ENCODE data around the gene VTCN1. TPM values are rescaled to one million over a fixed set of nuclear protein-coding genes. Genes with fewer than 3 reads are reported as not detected.

Gene VTCN1
- total RNA-seq, 1 experiment from 2014 or later: 0.17 TPM

DNA sequence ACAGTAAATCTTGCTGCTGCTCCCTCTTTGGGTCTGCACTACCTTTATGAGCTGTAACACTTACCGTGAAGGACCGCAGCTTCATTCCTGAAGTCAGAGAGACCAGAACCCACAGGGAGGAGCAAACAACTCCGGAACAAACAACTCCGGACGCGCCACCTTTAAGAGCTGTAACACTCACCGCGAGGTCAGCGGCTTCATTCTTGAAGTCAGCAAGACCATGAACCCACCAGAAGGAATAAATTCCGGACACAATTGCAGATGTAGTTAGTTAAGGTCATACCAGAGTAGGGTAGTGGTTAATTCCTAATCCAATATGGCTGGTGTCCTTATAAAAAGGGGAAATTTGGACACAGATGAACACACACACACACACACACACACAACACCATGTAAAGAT, 37.7 kb downstream of the VTCN1 start:
- intact Hi-C loops (cut with micrococcal nuclease): no loop called here
- DNase-seq (ENCODE audit: low read depth, low spot score) (no peak), ATAC-seq (no peak)
- Histone ChIP-seq H3K4me1 (ENCODE audit: control insufficient read depth in 1 of 2, insufficient read depth in 2 of 2, low read length in 2 of 2) (no peaks in the 10 kb centered on the region), H3K9me2 (ENCODE audit: insufficient read depth) (no peaks in the 10 kb centered on the region), H3K4me3 (replicated peaks in 1 of 2; ENCODE audit: low read depth in 1 of 2, low read length in 2 of 2) (no peak overlapping the region), H3K4me2 (ENCODE audit: low read length) (no peak overlapping the region), H3K36me3 (ENCODE audit: control insufficient read depth in 1 of 2, insufficient read depth in 2 of 2, low read length in 2 of 2) (no peaks in the 10 kb centered on the region), H3K27ac (ENCODE audit: low read depth, low read length) (no peak overlapping the region), H3K27me3 (ENCODE audit: insufficient read depth, low read length) (no peaks in the 10 kb centered on the region), H3K9ac (ENCODE audit: low read length) (no peak overlapping the region), H3K9me3 (ENCODE audit: control insufficient read depth in 1 of 2, insufficient read depth in 1 of 2, low read depth in 1 of 2, low read length in 2 of 2) (no peaks in the 10 kb centered on the region), H3K79me2 (ENCODE audit: insufficient read depth, low read length) (no peaks in the 10 kb centered on the region), H4K20me1 (ENCODE audit: insufficient read depth) (no peaks in the 10 kb centered on the region), H2AFZ (ENCODE audit: low read depth, low read length, poor library complexity, severe bottlenecking) (no peak overlapping the region)
- ChIA-PET POLR2A (no interaction called here), RAD21 (ENCODE audit: low non-redundant PET in 1 of 2, low total read pairs in 2 of 2, uncharacterized antibody in 2 of 2, unreplicated experiment in 2 of 2) (no interaction called here), CTCF (no interaction called here)
- no TSS peak for BruUV-seq (replicated peaks)
- no peak for TF ChIP-seq ZFX (IDR thresholded peaks at IDR 0.05)
- TF ChIP-seq EZH2 (IDR thresholded peaks at IDR 0.05): no peak
- TF ChIP-seq EZH2phosphoT487 (IDR thresholded peaks at IDR 0.05; ENCODE audit: borderline replicate concordance): no peak
- TF ChIP-seq, protein P1, sequence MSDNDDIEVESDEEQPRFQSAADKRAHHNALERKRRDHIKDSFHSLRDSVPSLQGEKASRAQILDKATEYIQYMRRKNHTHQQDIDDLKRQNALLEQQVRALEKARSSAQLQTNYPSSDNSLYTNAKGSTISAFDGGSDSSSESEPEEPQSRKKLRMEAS (IDR thresholded peaks at IDR 0.05): no peak
- TF ChIP-seq RAD21 (IDR thresholded peaks at IDR 0.05; ENCODE audit: low read depth): no peak
- no peak for TF ChIP-seq ZNF274 (IDR thresholded peaks at IDR 0.05; ENCODE audit: low read depth, low read length)
- no peak for TF ChIP-seq CEBPB (IDR thresholded peaks at IDR 0.05; ENCODE audit: low read depth)
- no peak for TF ChIP-seq SIN3A (IDR thresholded peaks at IDR 0.05; ENCODE audit: low read depth)
- no peak for TF ChIP-seq ATF3 (IDR thresholded peaks at IDR 0.05)
- no peak for TF ChIP-seq TCF7L2 (IDR thresholded peaks at IDR 0.05; ENCODE audit: borderline replicate concordance, extremely low read depth, insufficient read depth, insufficient read length)
- TF ChIP-seq, protein P2, sequence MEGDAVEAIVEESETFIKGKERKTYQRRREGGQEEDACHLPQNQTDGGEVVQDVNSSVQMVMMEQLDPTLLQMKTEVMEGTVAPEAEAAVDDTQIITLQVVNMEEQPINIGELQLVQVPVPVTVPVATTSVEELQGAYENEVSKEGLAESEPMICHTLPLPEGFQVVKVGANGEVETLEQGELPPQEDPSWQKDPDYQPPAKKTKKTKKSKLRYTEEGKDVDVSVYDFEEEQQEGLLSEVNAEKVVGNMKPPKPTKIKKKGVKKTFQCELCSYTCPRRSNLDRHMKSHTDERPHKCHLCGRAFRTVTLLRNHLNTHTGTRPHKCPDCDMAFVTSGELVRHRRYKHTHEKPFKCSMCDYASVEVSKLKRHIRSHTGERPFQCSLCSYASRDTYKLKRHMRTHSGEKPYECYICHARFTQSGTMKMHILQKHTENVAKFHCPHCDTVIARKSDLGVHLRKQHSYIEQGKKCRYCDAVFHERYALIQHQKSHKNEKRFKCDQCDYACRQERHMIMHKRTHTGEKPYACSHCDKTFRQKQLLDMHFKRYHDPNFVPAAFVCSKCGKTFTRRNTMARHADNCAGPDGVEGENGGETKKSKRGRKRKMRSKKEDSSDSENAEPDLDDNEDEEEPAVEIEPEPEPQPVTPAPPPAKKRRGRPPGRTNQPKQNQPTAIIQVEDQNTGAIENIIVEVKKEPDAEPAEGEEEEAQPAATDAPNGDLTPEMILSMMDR (IDR thresholded peaks at IDR 0.05 in 2 of 3, conservative IDR thresholded peaks at IDR 0.05 in 1 of 3; ENCODE audit: borderline replicate concordance in 1 of 3, insufficient read depth in 1 of 3, low read depth in 2 of 3, low read length in 2 of 3): no peak
- TF ChIP-seq POLR2AphosphoS5 (IDR thresholded peaks at IDR 0.05; ENCODE audit: low read depth, low read length): no peak
- TF ChIP-seq ELF1 (IDR thresholded peaks at IDR 0.05; ENCODE audit: borderline replicate concordance, low read depth): no peak
- no peak for TF ChIP-seq SP1 (IDR thresholded peaks at IDR 0.05; ENCODE audit: low read depth)
- TF ChIP-seq EGR1 (IDR thresholded peaks at IDR 0.05; ENCODE audit: low read depth): no peak
- TF ChIP-seq, protein P3, sequence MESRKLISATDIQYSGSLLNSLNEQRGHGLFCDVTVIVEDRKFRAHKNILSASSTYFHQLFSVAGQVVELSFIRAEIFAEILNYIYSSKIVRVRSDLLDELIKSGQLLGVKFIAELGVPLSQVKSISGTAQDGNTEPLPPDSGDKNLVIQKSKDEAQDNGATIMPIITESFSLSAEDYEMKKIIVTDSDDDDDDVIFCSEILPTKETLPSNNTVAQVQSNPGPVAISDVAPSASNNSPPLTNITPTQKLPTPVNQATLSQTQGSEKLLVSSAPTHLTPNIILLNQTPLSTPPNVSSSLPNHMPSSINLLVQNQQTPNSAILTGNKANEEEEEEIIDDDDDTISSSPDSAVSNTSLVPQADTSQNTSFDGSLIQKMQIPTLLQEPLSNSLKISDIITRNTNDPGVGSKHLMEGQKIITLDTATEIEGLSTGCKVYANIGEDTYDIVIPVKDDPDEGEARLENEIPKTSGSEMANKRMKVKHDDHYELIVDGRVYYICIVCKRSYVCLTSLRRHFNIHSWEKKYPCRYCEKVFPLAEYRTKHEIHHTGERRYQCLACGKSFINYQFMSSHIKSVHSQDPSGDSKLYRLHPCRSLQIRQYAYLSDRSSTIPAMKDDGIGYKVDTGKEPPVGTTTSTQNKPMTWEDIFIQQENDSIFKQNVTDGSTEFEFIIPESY (IDR thresholded peaks at IDR 0.05; ENCODE audit: extremely low read depth, insufficient replicate concordance, low read length): no peak
- TF ChIP-seq REST (IDR thresholded peaks at IDR 0.05; ENCODE audit: low read depth): no peak
- no peak for TF ChIP-seq CBX3 (IDR thresholded peaks at IDR 0.05; ENCODE audit: low read depth)
- no peak for TF ChIP-seq SRF (IDR thresholded peaks at IDR 0.05; ENCODE audit: low read depth)
- no peak for TF ChIP-seq FOSL1 (IDR thresholded peaks at IDR 0.05; ENCODE audit: low read depth)
